ENCODE data around the gene TMEM145. TPM values are rescaled to one million over a fixed set of nuclear protein-coding genes. Genes with fewer than 3 reads are reported as not detected.

The TMEM145 gene
- total RNA-seq, 1 experiment from 2014 or later, result 3.0 TPM

GRCh38 chr19:42301646-42302203 lies 11.4 kb upstream of the TMEM145 start, which contains the start of gene PRR19:
PRR19 (plus strand) TSS chr19:42302132; CDS start chr19:42309585, 7,453 bp downstream.
- Histone ChIP-seq H3K27me3 (ENCODE audit: control insufficient read depth, insufficient read depth, low read length) (no peaks in the 10 kb centered on the region), H3K36me3 (ENCODE audit: control insufficient read depth, insufficient read depth, low read length) (no peaks in the 10 kb centered on the region; the same call in 1 of the 2 replicates), H3K4me3 (ENCODE audit: low read depth in 2 of 2, low read length in 2 of 2) (peak within 1 kb of the TSS; percentile 76 to 77), H3K27ac (ENCODE audit: low read length) (peak within 1 kb of the TSS; percentile 79), H3K9me3 (ENCODE audit: control insufficient read depth, insufficient read depth, low read depth, low read length) (no peaks in the 10 kb centered on the region), H3K4me1 (ENCODE audit: control insufficient read depth, insufficient read depth, low read length) (peaks cover 13% of the 10 kb centered on the region)
- CTCF ChIA-PET, result no interaction called here
- TF ChIP-seq SIN3A (IDR thresholded peaks at IDR 0.05; ENCODE audit: borderline replicate concordance, insufficient read depth, low read depth, low read length) (no peak), REST (IDR thresholded peaks at IDR 0.05; ENCODE audit: insufficient read depth in 1 of 2, low read depth in 2 of 2, low read length in 1 of 2) (no peak), TCF7L2 (IDR thresholded peaks at IDR 0.05; ENCODE audit: low read depth, low read length) (no peak), CTCF (IDR thresholded peaks at IDR 0.05) (no peak), POLR2AphosphoS5 (IDR thresholded peaks at IDR 0.05; ENCODE audit: low read depth, low read length) (no peak)
- peak; percentile 53 for ATAC-seq
- TSS peak; percentile 85 for BruUV-seq (replicated peaks)
- no peak for DNase-seq (ENCODE audit: low read depth, low spot score)
- in situ Hi-C loops (cut with HindIII; ENCODE audit: low pct_unique_long_range_greater_than_20kb, low sequenced_read_pairs) (no loop called here), intact Hi-C loops (cut with micrococcal nuclease; ENCODE audit: unreplicated experiment) (no loop called here)
- POLR2A ChIA-PET, result no interaction called here

- H3K27ac ChIP-seq (ENCODE audit: low read length), result peak overlapping the region; percentile 79
- POLR2A ChIA-PET, result no interaction called here
These were observed 10.0 kb upstream of the TMEM145 start for GRCh38 chr19:42303101-42303464.

More at GRCh38 chr19:42303101-42303464, 10.0 kb upstream of the TMEM145 start:
- Histone ChIP-seq H3K4me1 (ENCODE audit: control insufficient read depth, insufficient read depth, low read length) (peaks cover 13% of the 10 kb centered on the region), H3K36me3 (ENCODE audit: control insufficient read depth, insufficient read depth, low read length) (no peaks in the 10 kb centered on the region; the same call in 1 of the 2 replicates), H3K9me3 (ENCODE audit: control insufficient read depth, insufficient read depth, low read depth, low read length) (no peaks in the 10 kb centered on the region), H3K4me3 (ENCODE audit: low read depth in 2 of 2, low read length in 2 of 2) (peak overlapping the region; percentile 76 to 77), H3K27me3 (ENCODE audit: control insufficient read depth, insufficient read depth, low read length) (no peaks in the 10 kb centered on the region)
- ATAC-seq (no peak), DNase-seq (ENCODE audit: low read depth, low spot score) (no peak)
- intact Hi-C loops (cut with micrococcal nuclease; ENCODE audit: unreplicated experiment), result no loop called here
- CTCF ChIA-PET, result no interaction called here
- no TSS peak for BruUV-seq (replicated peaks)
- in situ Hi-C loops (cut with HindIII; ENCODE audit: low pct_unique_long_range_greater_than_20kb, low sequenced_read_pairs), result no loop called here
- TF ChIP-seq CTCF (IDR thresholded peaks at IDR 0.05) (no peak), SIN3A (IDR thresholded peaks at IDR 0.05; ENCODE audit: borderline replicate concordance, insufficient read depth, low read depth, low read length) (no peak), POLR2AphosphoS5 (IDR thresholded peaks at IDR 0.05; ENCODE audit: low read depth, low read length) (no peak), REST (IDR thresholded peaks at IDR 0.05; ENCODE audit: insufficient read depth in 1 of 2, low read depth in 2 of 2, low read length in 1 of 2) (no peak)

Measured in Panc1 (cell line).